HepG2 (cell line): ENCODE data around the gene RPS5. TPM values are rescaled to one million over a fixed set of nuclear protein-coding genes. Genes with fewer than 3 reads are reported as not detected.
A peak's percentile ranks its signal among the peaks of the same experiment; 100 is the strongest.

ENCODE experiments used
- ASH2L ChIP-seq: fragments of 300-600, 200-600 bp; sonication (generic); IDR thresholded peaks from 2 replicates; pipeline ENCODE4 v1.7.0; 2017; ENCODE audit warnings: low read depth, mild to moderate bottlenecking, moderate library complexity, mixed read lengths, low read length; ENCODE audit not compliant: insufficient read length
- ATF4 ChIP-seq, 2 experiments: fragments of 450-650 bp in 1 of 2; sonication (generic) in 1 of 2; formaldehyde crosslinking; IDR thresholded peaks; 2 replicates each; pipeline versions ENCODE4 v1.5.0 to v1.8.0; 2020 to 2022; ENCODE audit warnings: mild to moderate bottlenecking in 1 of 2, missing genetic modification reagents in 1 of 2
- ATF6 ChIP-seq: sonication (generic); formaldehyde crosslinking; conservative IDR thresholded peaks from 2 replicates; pipeline ENCODE4 v1.4.0; 2020; ENCODE audit warnings: missing genetic modification reagents
- CBX5 ChIP-seq: sonication (generic); formaldehyde crosslinking; IDR thresholded peaks from 2 replicates; pipeline ENCODE4 v1.4.0; 2020; ENCODE audit warnings: missing genetic modification reagents, borderline replicate concordance
- GATAD2A ChIP-seq: IDR thresholded peaks from 2 replicates; pipeline ENCODE4 v1.6.1; 2016
- HDAC6 ChIP-seq: fragments of 200-600 bp; sonication (generic); IDR thresholded peaks from 2 replicates; pipeline ENCODE4 v1.7.0; 2017; ENCODE audit warnings: mild to moderate bottlenecking, antibody characterized with exemption, low read length, low read depth
- KDM5B ChIP-seq: sonication (generic); formaldehyde crosslinking; IDR thresholded peaks from 2 replicates; pipeline ENCODE4 v1.4.0; 2020; ENCODE audit warnings: missing genetic modification reagents, mild to moderate bottlenecking, borderline replicate concordance
- MLLT10 ChIP-seq: sonication (generic); formaldehyde crosslinking; IDR thresholded peaks from 2 replicates; pipeline ENCODE4 v1.4.0; 2020; ENCODE audit warnings: missing genetic modification reagents
- NFIB ChIP-seq: sonication (generic); formaldehyde crosslinking; IDR thresholded peaks from 2 replicates; pipeline ENCODE4 v1.9.0; 2021; ENCODE audit warnings: missing genetic modification reagents, mild to moderate bottlenecking, borderline replicate concordance
- NFRKB ChIP-seq: fragments of 450-650 bp; IDR thresholded peaks from 2 replicates; pipeline ENCODE4 v1.6.1; 2017
- NONO ChIP-seq, 2 experiments: fragments of 450-650 bp in 1 of 2; sonication (generic) in 1 of 2; formaldehyde crosslinking in 1 of 2; IDR thresholded peaks in 1 of 2; conservative IDR thresholded peaks in 1 of 2; 2 replicates each; pipeline versions ENCODE4 v1.6.1 to v1.8.0; 2017 to 2022; ENCODE audit warnings: mild to moderate bottlenecking in 1 of 2, missing genetic modification reagents in 1 of 2, moderate library complexity in 1 of 2
- NR2C2 ChIP-seq: sonication (generic); formaldehyde crosslinking; IDR thresholded peaks from 2 replicates; pipeline ENCODE4 v1.4.0; 2020; ENCODE audit warnings: missing genetic modification reagents, mild to moderate bottlenecking, moderate library complexity, borderline replicate concordance
- RAD51 ChIP-seq: fragments of 450-650 bp; IDR thresholded peaks from 2 replicates; pipeline ENCODE4 v1.6.1; 2016; ENCODE audit warnings: borderline replicate concordance
- RXRB ChIP-seq: IDR thresholded peaks from 2 replicates; pipeline ENCODE4 v1.6.1; 2016; ENCODE audit warnings: borderline replicate concordance, missing genetic modification reagents, missing compliant biosample characterization
- SATB2 ChIP-seq: sonication (generic); formaldehyde crosslinking; IDR thresholded peaks from 2 replicates; pipeline ENCODE4 v1.5.0; 2020; ENCODE audit warnings: missing genetic modification reagents
- SP5 ChIP-seq: IDR thresholded peaks from 2 replicates; pipeline ENCODE4 v1.6.1; 2016; ENCODE audit warnings: low read depth, borderline replicate concordance
- ZFP82 ChIP-seq: sonication (generic); formaldehyde crosslinking; IDR thresholded peaks from 2 replicates; pipeline ENCODE4 v1.5.1; 2020; ENCODE audit warnings: mild to moderate bottlenecking, missing genetic modification reagents, borderline replicate concordance
- ZNF12 ChIP-seq: sonication (generic); formaldehyde crosslinking; IDR thresholded peaks from 2 replicates; pipeline ENCODE4 v1.5.0; 2020; ENCODE audit warnings: missing genetic modification reagents
- ZNF274 ChIP-seq: sonication (generic); formaldehyde crosslinking; IDR thresholded peaks from 2 replicates; pipeline ENCODE4 v1.5.1; 2020; ENCODE audit warnings: mild to moderate bottlenecking, missing genetic modification reagents
- ZNF296 ChIP-seq: sonication (generic); formaldehyde crosslinking; conservative IDR thresholded peaks from 2 replicates; pipeline ENCODE4 v1.5.0; 2020; ENCODE audit warnings: mild to moderate bottlenecking, missing genetic modification reagents
- ZNF510 ChIP-seq: sonication (generic); formaldehyde crosslinking; IDR thresholded peaks from 2 replicates; pipeline ENCODE4 v1.4.0; 2020; ENCODE audit warnings: low read depth, mild to moderate bottlenecking, missing genetic modification reagents
- ZNF513 ChIP-seq: sonication (generic); formaldehyde crosslinking; conservative IDR thresholded peaks from 2 replicates; pipeline ENCODE4 v1.5.0; 2020; ENCODE audit warnings: missing genetic modification reagents
- ZNF556 ChIP-seq: sonication (generic); formaldehyde crosslinking; IDR thresholded peaks from 2 replicates; pipeline ENCODE4 v1.4.0; 2020; ENCODE audit warnings: mild to moderate bottlenecking, missing genetic modification reagents, borderline replicate concordance
- ZNF558 ChIP-seq: sonication (generic); formaldehyde crosslinking; IDR thresholded peaks from 2 replicates; pipeline ENCODE4 v1.9.0; 2022; ENCODE audit warnings: mild to moderate bottlenecking, missing genetic modification reagents, borderline replicate concordance
- ZNF7 ChIP-seq: IDR thresholded peaks from 2 replicates; pipeline ENCODE4 v1.6.1; 2016; ENCODE audit warnings: missing biosample characterization, missing genetic modification reagents
- polyA plus RNA-seq, 8 experiments: library from polyadenylated mRNA; depleted of rRNA in 3 of 8; stranded (reverse) in 7 of 8; unstranded in 1 of 8; fragments of >200 nt; fragmentation: Illumina TruSeq in 4 of 8; extraction: Trizol in 4 of 8; gene quantifications; 2 replicates each; pipeline versions ENCODE4 v1.2.1 to v1.2.3, GENCODE V29; 2011 to 2016; ENCODE audit warnings: low read depth in 4 of 8, missing spikeins in 1 of 8, mixed read lengths in 1 of 8; ENCODE audit not compliant: insufficient read depth in 1 of 8
- total RNA-seq, 5 experiments: library from RNA; depleted of rRNA; stranded (reverse); fragments of >200 nt; fragmentation: Illumina TruSeq; extraction: Trizol; gene quantifications; 2 replicates each; pipeline ENCODE4 v1.2.3, GENCODE V29; 2016; ENCODE audit warnings: low read depth in 1 of 5
- TF ChIP-seq, protein P1 (sequence below): sonication (generic); formaldehyde crosslinking; IDR thresholded peaks from 2 replicates; pipeline ENCODE4 v1.4.0; 2020; ENCODE audit warnings: mild to moderate bottlenecking, missing genetic modification reagents

The RPS5 gene
- total and polyA plus RNA-seq, 2 of the 13 experiments (the other 11 are each of a cell fraction or from before 2014, with no cell fraction given): 1,544 to 4,408 TPM

- no peak for TF ChIP-seq ZFP82 (CRISPR knock-in tag)
- TF ChIP-seq RAD51: no peak
- TF ChIP-seq KDM5B (CRISPR knock-in tag): no peak; the same call in 1 of the 2 replicates
- TF ChIP-seq GATAD2A (CRISPR knock-in tag): peak; percentile 40; the same call in 1 of the 2 replicates
- peak; percentile 92 for TF ChIP-seq NR2C2 (CRISPR knock-in tag)
- no peak for TF ChIP-seq ZNF274 (CRISPR knock-in tag)
- TF ChIP-seq ZNF12 (CRISPR knock-in tag): no peak
- TF ChIP-seq ZNF510: peak; percentile 96
- no peak for TF ChIP-seq CBX5 (CRISPR knock-in tag)
- peak; percentile 59 for TF ChIP-seq ASH2L
- TF ChIP-seq NFIB (CRISPR knock-in tag): no peak
- no peak for TF ChIP-seq NONO (IDR thresholded peaks at IDR 0.05)
- peak; percentile 71 for TF ChIP-seq NONO (CRISPR knock-in tag; conservative IDR thresholded peaks at IDR 0.05)
- TF ChIP-seq RXRB (CRISPR knock-in tag): no peak
- TF ChIP-seq SP5 (CRISPR knock-in tag): no peak
- peak; percentile 23; the same call in 1 of the 2 replicates for TF ChIP-seq ZNF296 (CRISPR knock-in tag)
- TF ChIP-seq, protein P1, sequence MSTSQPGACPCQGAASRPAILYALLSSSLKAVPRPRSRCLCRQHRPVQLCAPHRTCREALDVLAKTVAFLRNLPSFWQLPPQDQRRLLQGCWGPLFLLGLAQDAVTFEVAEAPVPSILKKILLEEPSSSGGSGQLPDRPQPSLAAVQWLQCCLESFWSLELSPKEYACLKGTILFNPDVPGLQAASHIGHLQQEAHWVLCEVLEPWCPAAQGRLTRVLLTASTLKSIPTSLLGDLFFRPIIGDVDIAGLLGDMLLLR (CRISPR knock-in tag): peak; percentile 37; the same call in 1 of the 2 replicates
- no peak for TF ChIP-seq ZNF7
- TF ChIP-seq NFRKB: no peak
- no peak for TF ChIP-seq ATF4 (CRISPR knock-in tag; IDR thresholded peaks at IDR 0.05)
- no peak for TF ChIP-seq ATF6 (CRISPR knock-in tag)
- TF ChIP-seq SATB2: no peak
- no peak for TF ChIP-seq ZNF513
- TF ChIP-seq ZNF558 (CRISPR knock-in tag): no peak; the same call in 1 of the 2 replicates
- peak; percentile 54; the same call in 1 of the 2 replicates for TF ChIP-seq ZNF556
- TF ChIP-seq HDAC6: no peak
- no peak for TF ChIP-seq MLLT10 (CRISPR knock-in tag)
These were observed 21.3 kb downstream of the RPS5 start, which contains the start of gene ZNF584 (continued) for GRCh38 chr19:58408152-58409009.
